ENCODE data around the gene PYHIN1.
"Not testable (repeated sequence)": the region's sequence is repeated elsewhere in the genome, so short reads cannot be mapped to it uniquely, and the experiment has no call there.

Gene PYHIN1

GRCh38 chr1:158979229-158979628 lies 47.9 kb downstream of the PYHIN1 start:
- DNase-seq (ENCODE audit: low read depth in 3 of 3): no peak

- DNase-seq (ENCODE audit: low read depth in 3 of 3): no peak
Measured at GRCh38 chr1:158983235-158983634, 51.9 kb downstream of the PYHIN1 start.

GRCh38 chr1:158984386-158984785 lies 53.0 kb downstream of the PYHIN1 start:
- DNase-seq (ENCODE audit: low read depth in 3 of 3): no peak

- no peak for DNase-seq (ENCODE audit: low read depth in 3 of 3)
Measured at GRCh38 chr1:158989424-158989823, 58.1 kb downstream of the PYHIN1 start.

- no peak for DNase-seq (ENCODE audit: low read depth in 3 of 3)
Measured at GRCh38 chr1:158992787-158993312, 61.5 kb downstream of the PYHIN1 start.

GRCh38 chr1:158996998-158997397 lies 65.6 kb downstream of the PYHIN1 start:
- DNase-seq (ENCODE audit: low read depth in 3 of 3): no peak

- DNase-seq (ENCODE audit: low read depth in 3 of 3): no peak
Measured at GRCh38 chr1:158998037-158998780, 66.9 kb downstream of the PYHIN1 start.

- no peak for DNase-seq (ENCODE audit: low read depth in 3 of 3)
Measured at GRCh38 chr1:158998781-158999161, 67.4 kb downstream of the PYHIN1 start.

- DNase-seq (ENCODE audit: low read depth in 3 of 3): no peak
Measured at GRCh38 chr1:158999316-159000069, 68.1 kb downstream of the PYHIN1 start.

- DNase-seq (ENCODE audit: low read depth in 3 of 3): no peak
Measured at GRCh38 chr1:159000070-159000409, 68.7 kb downstream of the PYHIN1 start.

GRCh38 chr1:159000625-159001024 lies 69.3 kb downstream of the PYHIN1 start:
- no peak for DNase-seq (ENCODE audit: low read depth in 3 of 3)

GRCh38 chr1:159005161-159005560 lies 73.8 kb downstream of the PYHIN1 start:
- no peak for DNase-seq (ENCODE audit: low read depth in 3 of 3)

- no peak for DNase-seq (ENCODE audit: low read depth in 3 of 3)
Measured at GRCh38 chr1:159005676-159006075, 74.3 kb downstream of the PYHIN1 start.

- DNase-seq (ENCODE audit: low read depth in 3 of 3): not testable (repeated sequence)
Measured at GRCh38 chr1:159006210-159006807, 75.0 kb downstream of the PYHIN1 start.

- DNase-seq (ENCODE audit: low read depth in 3 of 3): no peak
Measured at GRCh38 chr1:159007726-159008125, 76.4 kb downstream of the PYHIN1 start.

- DNase-seq (ENCODE audit: low read depth in 3 of 3): peak in 2 of 3 donors; percentile 36 to 55
Measured at GRCh38 chr1:159008744-159009188, 77.4 kb downstream of the PYHIN1 start.

- DNase-seq (ENCODE audit: low read depth in 3 of 3): no peak
Measured at GRCh38 chr1:159009287-159009686, 77.9 kb downstream of the PYHIN1 start.

GRCh38 chr1:159009704-159010361 lies 78.5 kb downstream of the PYHIN1 start, which contains the start of gene IFI16:
IFI16 (plus strand) TSS chr1:159009907; CDS start chr1:159014681, 4,774 bp downstream.
- DNase-seq (ENCODE audit: low read depth in 3 of 3): peak in 1 of 3 donors; percentile 50

GRCh38 chr1:159010391-159010790 lies 79.0 kb downstream of the PYHIN1 start:
- DNase-seq (ENCODE audit: low read depth in 3 of 3): no peak

- not testable (repeated sequence) for DNase-seq (ENCODE audit: low read depth in 3 of 3)
Measured at GRCh38 chr1:159011001-159011400, 79.6 kb downstream of the PYHIN1 start.

- no peak for DNase-seq (ENCODE audit: low read depth in 3 of 3)
Measured at GRCh38 chr1:159011751-159012150, 80.4 kb downstream of the PYHIN1 start.

GRCh38 chr1:159012495-159012894 lies 81.1 kb downstream of the PYHIN1 start:
- peak in 2 of 3 donors; percentile 41 to 69 for DNase-seq (ENCODE audit: low read depth in 3 of 3)

Data from stimulated activated CD4-positive, alpha-beta T cell treated with anti-CD3 and anti-CD28 coated beads, TNF-alpha, amount 100 ng/mL, for 48 hours (primary cell).